Rectal smooth muscle tissue (tissue), 1 donor: ENCODE measurements around the gene LFNG.

Experiments used
- H3K27ac ChIP-seq: one replicate; pipeline ENCODE4 v1.7.0; 2013; ENCODE audit warnings: low read depth, low read length, inconsistent platforms
- H3K27me3 ChIP-seq: one replicate; pipeline ENCODE4 v1.7.0; 2013; ENCODE audit warnings: low read length; ENCODE audit not compliant: control insufficient read depth, insufficient read depth
- H3K36me3 ChIP-seq: one replicate; pipeline ENCODE4 v1.7.0; 2013; ENCODE audit warnings: low read length; ENCODE audit not compliant: control insufficient read depth, insufficient read depth
- H3K4me1 ChIP-seq: one replicate; pipeline ENCODE4 v1.7.0; 2013; ENCODE audit warnings: low read length; ENCODE audit not compliant: control insufficient read depth, insufficient read depth
- H3K4me3 ChIP-seq: one replicate; pipeline ENCODE4 v1.7.0; 2013; ENCODE audit warnings: low read length
- H3K9ac ChIP-seq: one replicate; pipeline ENCODE4 v1.7.0; 2013; ENCODE audit warnings: low read length

LFNG gene

DNA sequence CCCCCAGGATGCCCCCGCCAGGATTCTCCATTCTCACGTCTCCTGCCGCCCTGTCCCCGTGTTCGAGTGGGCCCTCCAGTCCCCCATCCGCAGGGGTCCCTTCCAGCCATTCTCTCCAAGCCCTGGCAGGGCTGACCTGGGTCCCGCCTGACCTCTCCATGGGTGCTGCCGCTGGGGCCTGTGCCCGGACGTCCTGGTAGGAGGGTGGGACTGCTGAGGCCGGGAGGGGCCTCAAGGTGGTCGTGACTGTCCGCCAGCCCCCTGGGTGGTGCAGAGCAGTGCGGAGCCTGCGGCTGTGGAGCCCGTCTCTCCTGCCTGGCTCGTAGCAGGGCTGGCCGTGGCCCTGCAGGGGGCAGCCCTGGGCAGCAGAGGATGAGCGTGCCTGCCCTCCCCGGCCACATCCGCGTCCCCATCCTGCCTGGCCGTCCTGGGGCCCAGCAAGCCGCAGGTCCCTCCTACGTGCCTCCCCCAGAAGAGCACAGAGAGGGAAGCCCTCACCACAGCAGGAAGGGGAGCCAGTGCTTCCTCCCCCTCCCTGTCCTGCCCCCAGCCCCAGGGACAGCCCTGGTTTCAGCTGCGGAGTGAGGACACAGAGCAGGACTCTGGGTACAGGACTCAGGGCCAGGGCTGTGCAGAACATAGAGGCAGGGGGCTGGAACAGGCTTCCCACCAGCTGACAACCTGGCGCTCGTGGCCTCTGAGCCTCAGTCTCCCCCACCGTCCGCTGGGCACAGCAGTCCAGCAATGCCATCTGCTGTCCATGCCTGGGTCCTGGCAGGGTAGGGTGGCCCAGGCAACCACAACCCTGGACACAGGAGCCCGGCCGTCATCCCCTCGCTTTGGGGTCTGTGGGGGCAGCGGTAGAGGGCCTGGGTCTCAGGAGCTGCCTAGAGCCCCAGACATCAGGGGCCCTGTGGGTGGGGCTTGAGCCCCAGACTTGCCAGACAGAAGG, 41.9 kb upstream of the LFNG start:
- no peak overlapping the region for H3K9ac ChIP-seq
- H3K27me3 ChIP-seq: no peaks in the 10 kb centered on the region
- H3K36me3 ChIP-seq: no peaks in the 10 kb centered on the region
- H3K27ac ChIP-seq: no peak overlapping the region
- no peak overlapping the region for H3K4me3 ChIP-seq
- peaks cover 3% of the 10 kb centered on the region for H3K4me1 ChIP-seq

GRCh38 chr7:2478399-2478785, 41.2 kb upstream of the LFNG start:
- Histone ChIP-seq H3K27ac (no peak overlapping the region), H3K27me3 (no peaks in the 10 kb centered on the region), H3K4me1 (peaks cover 3% of the 10 kb centered on the region), H3K9ac (no peak overlapping the region), H3K4me3 (no peak overlapping the region), H3K36me3 (no peaks in the 10 kb centered on the region)

DNA sequence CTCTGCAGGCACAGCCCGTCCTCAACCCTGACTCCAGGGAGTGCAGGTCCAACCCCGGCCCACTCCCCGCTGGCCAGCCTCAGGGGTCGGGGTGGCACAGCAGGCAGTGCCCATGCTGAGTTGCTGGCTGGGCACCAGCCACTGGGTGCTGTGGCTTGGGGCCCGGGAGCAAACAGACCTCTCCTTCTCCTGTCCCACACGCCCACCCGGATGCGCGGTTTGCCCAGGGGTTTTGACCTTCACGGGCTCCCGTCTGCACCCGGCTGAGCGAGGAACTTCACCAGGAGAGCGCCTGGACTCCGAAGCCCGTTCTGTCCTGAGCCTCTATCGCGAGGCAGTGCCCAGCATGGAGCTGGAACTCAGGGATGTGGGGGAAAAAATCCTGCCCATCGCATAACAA, 40.8 kb upstream of the LFNG start:
- Histone ChIP-seq H3K4me3 (no peak overlapping the region), H3K4me1 (peaks cover 3% of the 10 kb centered on the region), H3K27me3 (no peaks in the 10 kb centered on the region), H3K36me3 (no peaks in the 10 kb centered on the region), H3K27ac (no peak overlapping the region), H3K9ac (peak overlapping the region; percentile 30)

- Histone ChIP-seq H3K4me1 (peaks cover 3% of the 10 kb centered on the region), H3K27ac (no peak overlapping the region), H3K9ac (peak overlapping the region; percentile 30), H3K27me3 (no peaks in the 10 kb centered on the region), H3K36me3 (no peaks in the 10 kb centered on the region), H3K4me3 (no peak overlapping the region)
These were observed 40.1 kb upstream of the LFNG start for GRCh38 chr7:2479276-2480069.

- Histone ChIP-seq H3K27ac (no peak overlapping the region), H3K4me3 (no peak overlapping the region), H3K9ac (no peak overlapping the region), H3K27me3 (no peaks in the 10 kb centered on the region), H3K36me3 (no peaks in the 10 kb centered on the region), H3K4me1 (peaks cover 3% of the 10 kb centered on the region)
These were observed 39.5 kb upstream of the LFNG start for GRCh38 chr7:2480070-2480408.

- Histone ChIP-seq H3K36me3 (no peaks in the 10 kb centered on the region), H3K4me1 (peaks cover 3% of the 10 kb centered on the region), H3K27ac (no peak overlapping the region), H3K4me3 (no peak overlapping the region), H3K27me3 (no peaks in the 10 kb centered on the region), H3K9ac (no peak overlapping the region)
These were observed 38.4 kb upstream of the LFNG start for GRCh38 chr7:2481195-2481594.

DNA sequence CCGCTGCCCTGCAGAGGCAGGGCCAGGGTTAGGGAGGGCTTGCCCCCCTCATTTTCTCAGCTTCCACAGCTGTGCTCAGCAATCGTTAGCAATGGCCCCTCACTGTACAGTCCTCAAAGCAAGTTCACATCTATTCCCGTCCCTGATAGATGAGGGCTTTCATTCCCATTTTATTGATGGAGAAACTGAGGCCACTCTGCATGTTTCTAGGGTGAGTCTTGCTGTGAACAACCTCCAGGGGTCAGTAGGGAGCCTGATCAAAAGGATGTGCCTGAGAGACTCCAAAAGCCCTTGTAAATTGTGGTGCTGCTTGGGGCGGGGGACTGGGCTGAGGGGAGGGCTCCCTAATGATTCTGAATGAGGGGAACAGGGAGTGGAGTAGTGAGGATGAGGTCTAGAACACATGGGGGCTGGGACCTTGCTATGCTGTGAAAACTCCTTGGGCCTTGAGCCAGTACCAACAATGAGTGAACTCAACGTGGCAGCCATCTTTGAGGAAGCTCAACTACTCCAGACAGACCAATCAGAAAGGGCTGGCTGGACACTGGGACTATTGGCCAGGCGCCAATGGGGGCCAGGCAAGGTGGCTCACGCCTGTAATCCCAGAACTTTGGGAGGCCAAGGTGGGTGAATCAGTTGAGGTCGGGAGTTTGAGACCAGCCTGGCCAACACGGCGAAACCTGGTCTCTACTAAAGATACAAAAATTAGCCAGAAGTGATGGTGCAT, 36.7 kb upstream of the LFNG start:
- no peak overlapping the region for H3K27ac ChIP-seq
- peaks cover 3% of the 10 kb centered on the region for H3K4me1 ChIP-seq
- H3K4me3 ChIP-seq: no peak overlapping the region
- no peaks in the 10 kb centered on the region for H3K36me3 ChIP-seq
- no peaks in the 10 kb centered on the region for H3K27me3 ChIP-seq
- H3K9ac ChIP-seq: no peak overlapping the region

DNA sequence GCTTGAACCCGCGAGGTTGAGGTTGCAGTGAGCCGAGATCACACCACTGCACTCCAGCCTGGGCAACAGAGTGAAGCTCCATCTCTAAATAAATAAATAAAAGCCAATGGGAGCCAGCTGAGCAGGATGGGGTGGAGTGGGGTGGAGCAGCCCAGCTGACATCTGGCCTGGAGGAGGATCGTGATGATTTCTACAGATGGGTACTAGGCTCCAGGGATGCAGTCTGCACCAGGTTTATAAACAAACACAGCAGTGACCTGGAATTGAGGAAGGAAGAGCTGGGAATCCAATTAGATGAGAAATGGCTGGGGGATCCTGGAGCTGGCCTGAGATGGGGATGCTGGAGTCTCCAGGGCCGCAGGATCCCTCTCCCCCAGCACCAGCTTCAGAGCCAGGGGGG, 36.1 kb upstream of the LFNG start:
- no peaks in the 10 kb centered on the region for H3K36me3 ChIP-seq
- H3K27me3 ChIP-seq: no peaks in the 10 kb centered on the region
- peaks cover 3% of the 10 kb centered on the region for H3K4me1 ChIP-seq
- no peak overlapping the region for H3K27ac ChIP-seq
- H3K9ac ChIP-seq: no peak overlapping the region
- no peak overlapping the region for H3K4me3 ChIP-seq

- Histone ChIP-seq H3K27ac (no peak overlapping the region), H3K4me3 (no peak overlapping the region), H3K27me3 (no peaks in the 10 kb centered on the region), H3K4me1 (no peaks in the 10 kb centered on the region), H3K9ac (no peak overlapping the region), H3K36me3 (no peaks in the 10 kb centered on the region)
These were observed 34.7 kb upstream of the LFNG start for GRCh38 chr7:2484868-2485267.

GRCh38 chr7:2487586-2488271, 31.8 kb upstream of the LFNG start:
- no peaks in the 10 kb centered on the region for H3K4me1 ChIP-seq
- no peak overlapping the region for H3K27ac ChIP-seq
- H3K27me3 ChIP-seq: no peaks in the 10 kb centered on the region
- no peak overlapping the region for H3K4me3 ChIP-seq
- H3K9ac ChIP-seq: no peak overlapping the region
- H3K36me3 ChIP-seq: no peaks in the 10 kb centered on the region

GRCh38 chr7:2488272-2488645, 31.3 kb upstream of the LFNG start:
- Histone ChIP-seq H3K27me3 (no peaks in the 10 kb centered on the region), H3K4me1 (no peaks in the 10 kb centered on the region), H3K4me3 (no peak overlapping the region), H3K36me3 (no peaks in the 10 kb centered on the region), H3K9ac (no peak overlapping the region), H3K27ac (no peak overlapping the region)

- no peaks in the 10 kb centered on the region for H3K4me1 ChIP-seq
- H3K27me3 ChIP-seq: peaks cover 3% of the 10 kb centered on the region
- no peak overlapping the region for H3K4me3 ChIP-seq
- H3K36me3 ChIP-seq: no peaks in the 10 kb centered on the region
- no peak overlapping the region for H3K9ac ChIP-seq
- no peak overlapping the region for H3K27ac ChIP-seq
These were observed 30.9 kb upstream of the LFNG start for GRCh38 chr7:2488681-2489080.
